ENCODE measurements around the gene PLB1.

- TF ChIP-seq, protein P1, sequence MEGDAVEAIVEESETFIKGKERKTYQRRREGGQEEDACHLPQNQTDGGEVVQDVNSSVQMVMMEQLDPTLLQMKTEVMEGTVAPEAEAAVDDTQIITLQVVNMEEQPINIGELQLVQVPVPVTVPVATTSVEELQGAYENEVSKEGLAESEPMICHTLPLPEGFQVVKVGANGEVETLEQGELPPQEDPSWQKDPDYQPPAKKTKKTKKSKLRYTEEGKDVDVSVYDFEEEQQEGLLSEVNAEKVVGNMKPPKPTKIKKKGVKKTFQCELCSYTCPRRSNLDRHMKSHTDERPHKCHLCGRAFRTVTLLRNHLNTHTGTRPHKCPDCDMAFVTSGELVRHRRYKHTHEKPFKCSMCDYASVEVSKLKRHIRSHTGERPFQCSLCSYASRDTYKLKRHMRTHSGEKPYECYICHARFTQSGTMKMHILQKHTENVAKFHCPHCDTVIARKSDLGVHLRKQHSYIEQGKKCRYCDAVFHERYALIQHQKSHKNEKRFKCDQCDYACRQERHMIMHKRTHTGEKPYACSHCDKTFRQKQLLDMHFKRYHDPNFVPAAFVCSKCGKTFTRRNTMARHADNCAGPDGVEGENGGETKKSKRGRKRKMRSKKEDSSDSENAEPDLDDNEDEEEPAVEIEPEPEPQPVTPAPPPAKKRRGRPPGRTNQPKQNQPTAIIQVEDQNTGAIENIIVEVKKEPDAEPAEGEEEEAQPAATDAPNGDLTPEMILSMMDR (IDR thresholded peaks at IDR 0.05; ENCODE audit: low read length) = no peak
- no peak for TF ChIP-seq EZH2phosphoT487 (IDR thresholded peaks at IDR 0.05; ENCODE audit: low read length)
- no peak for TF ChIP-seq EZH2 (optimal IDR thresholded peaks at IDR 0.05; ENCODE audit: low read depth, low read length)
Measured at GRCh38 chr2:28488858-28489575, 6.8 kb upstream of the PLB1 start.

Measured in MM.1S (cell line).